Ishikawa (cell line): ENCODE data around the gene KCNT1.

Experiments
- CEBPB ChIP-seq: IDR thresholded peaks from 2 replicates; pipeline ENCODE4 v1.6.1; 2012
- CREB1 ChIP-seq: IDR thresholded peaks from 2 replicates; pipeline ENCODE4 v1.6.1; 2012; ENCODE audit warnings: low read depth
- EGR1 ChIP-seq: IDR thresholded peaks from 2 replicates; pipeline ENCODE4 v1.6.1; 2012
- EP300 ChIP-seq: IDR thresholded peaks from 2 replicates; pipeline ENCODE4 v1.6.1; 2012; ENCODE audit warnings: borderline replicate concordance
- FOXM1 ChIP-seq: IDR thresholded peaks from 2 replicates; pipeline ENCODE4 v1.6.1; 2012; ENCODE audit warnings: low read depth, borderline replicate concordance
- MAX ChIP-seq: IDR thresholded peaks from 2 replicates; pipeline ENCODE4 v1.6.1; 2012
- NFIC ChIP-seq: IDR thresholded peaks from 2 replicates; pipeline ENCODE4 v1.6.1; 2012
- RAD21 ChIP-seq: IDR thresholded peaks from 2 replicates; pipeline ENCODE4 v1.6.1; 2012; ENCODE audit warnings: low read depth
- REST ChIP-seq: IDR thresholded peaks from 2 replicates; pipeline ENCODE4 v1.6.1; 2012; ENCODE audit warnings: low read depth, mild to moderate bottlenecking
- TAF1 ChIP-seq: IDR thresholded peaks from 2 replicates; pipeline ENCODE4 v1.6.1; 2012; ENCODE audit warnings: low read depth, mild to moderate bottlenecking
- TCF12 ChIP-seq: IDR thresholded peaks from 2 replicates; pipeline ENCODE4 v1.6.1; 2012; ENCODE audit warnings: low read depth
- TEAD4 ChIP-seq: IDR thresholded peaks from 2 replicates; pipeline ENCODE4 v1.6.1; 2012
- USF1 ChIP-seq: IDR thresholded peaks from 2 replicates; pipeline ENCODE4 v1.6.1; 2012
- YY1 ChIP-seq: IDR thresholded peaks from 2 replicates; pipeline ENCODE4 v1.6.1; 2012; ENCODE audit warnings: low read depth
- ZBTB7A ChIP-seq: IDR thresholded peaks from 2 replicates; pipeline ENCODE4 v1.6.1; 2012; ENCODE audit warnings: low read depth

The KCNT1 gene

GRCh38 chr9:135714242-135715055 is 12.5 kb downstream of the KCNT1 start:
- TF ChIP-seq NFIC: no peak
- TF ChIP-seq REST: peak; percentile 93
- no peak for TF ChIP-seq FOXM1
- peak; percentile 81 for TF ChIP-seq ZBTB7A
- no peak for TF ChIP-seq TCF12

GRCh38 chr9:135715056-135715595 is 13.1 kb downstream of the KCNT1 start:
- TF ChIP-seq MAX: no peak
- TF ChIP-seq NFIC: no peak
- TF ChIP-seq USF1: no peak
- TF ChIP-seq RAD21: no peak
- TF ChIP-seq CEBPB: no peak

GRCh38 chr9:135716045-135716444 is 14.1 kb downstream of the KCNT1 start:
- TF ChIP-seq NFIC: no peak
- TF ChIP-seq REST: peak; percentile 35; the same call in 1 of the 2 replicates
- TF ChIP-seq TEAD4: no peak

GRCh38 chr9:135717410-135717809 is 15.4 kb downstream of the KCNT1 start:
- no peak for TF ChIP-seq REST
- no peak for TF ChIP-seq TAF1
- TF ChIP-seq CEBPB: no peak
- no peak for TF ChIP-seq ZBTB7A
- TF ChIP-seq TEAD4: no peak
- TF ChIP-seq FOXM1: no peak
- no peak for TF ChIP-seq EGR1
- no peak for TF ChIP-seq USF1
- TF ChIP-seq RAD21: no peak
- TF ChIP-seq NFIC: no peak
- no peak for TF ChIP-seq EP300
- no peak for TF ChIP-seq CREB1
- TF ChIP-seq TCF12: no peak
- TF ChIP-seq YY1: no peak
- no peak for TF ChIP-seq MAX

GRCh38 chr9:135718616-135719015 is 16.6 kb downstream of the KCNT1 start:
- TF ChIP-seq FOXM1 (no peak), EGR1 (no peak), RAD21 (no peak)

- TF ChIP-seq MAX (no peak), REST (no peak), EGR1 (no peak), ZBTB7A (no peak), CREB1 (no peak), EP300 (no peak), TEAD4 (no peak), TAF1 (no peak), USF1 (no peak), TCF12 (no peak), RAD21 (no peak), NFIC (no peak), CEBPB (no peak), YY1 (no peak), FOXM1 (no peak)
Measured at GRCh38 chr9:135719472-135719871, 17.5 kb downstream of the KCNT1 start.
